ENCODE data around the gene PACS1. TPM values are rescaled to one million over a fixed set of nuclear protein-coding genes. Genes with fewer than 3 reads are reported as not detected.

Gene PACS1
- total RNA-seq, 4 donors from 2014 or later: 37.1 to 97.8 (median 54.3) TPM

DNA sequence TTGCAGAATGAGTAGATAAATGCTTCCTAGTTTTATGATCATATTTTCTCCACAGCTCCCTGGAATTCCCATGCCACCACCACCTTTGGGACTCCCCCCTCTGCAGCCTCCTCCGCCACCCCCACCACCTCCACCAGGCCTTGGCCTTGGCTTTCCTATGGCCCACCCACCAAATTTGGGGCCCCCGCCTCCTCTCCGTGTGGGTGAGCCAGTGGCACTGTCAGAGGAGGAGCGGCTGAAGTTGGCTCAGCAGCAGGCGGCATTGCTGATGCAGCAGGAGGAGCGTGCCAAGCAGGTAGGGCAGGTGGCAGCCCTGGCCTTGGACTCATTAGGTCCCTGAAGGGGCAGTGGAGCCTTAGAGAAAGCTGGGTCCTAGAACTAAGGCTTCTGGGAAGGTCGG lies 15.1 kb upstream of the PACS1 start:
- no peak overlapping the region for H3K4me3 ChIP-seq
- no peak overlapping the region for H3K27ac ChIP-seq (replicated peaks in 1 of 4)
- intact Hi-C loops (cut with DNase I): no loop called here
- 96% methylated on average over 7 of the region's 7 CpGs for WGBS
- H3K27me3 ChIP-seq: no peaks in the 10 kb centered on the region
- H3K4me1 ChIP-seq: peaks cover 19 to 38% (median 29%) of the 10 kb centered on the region in 4 donors
- TF ChIP-seq POLR2A (IDR thresholded peaks at IDR 0.05; ENCODE audit: low read depth) (no peak), EP300 (IDR thresholded peaks at IDR 0.05) (no peak), POLR2AphosphoS5 (IDR thresholded peaks at IDR 0.05) (no peak)
- TF ChIP-seq, protein P1, sequence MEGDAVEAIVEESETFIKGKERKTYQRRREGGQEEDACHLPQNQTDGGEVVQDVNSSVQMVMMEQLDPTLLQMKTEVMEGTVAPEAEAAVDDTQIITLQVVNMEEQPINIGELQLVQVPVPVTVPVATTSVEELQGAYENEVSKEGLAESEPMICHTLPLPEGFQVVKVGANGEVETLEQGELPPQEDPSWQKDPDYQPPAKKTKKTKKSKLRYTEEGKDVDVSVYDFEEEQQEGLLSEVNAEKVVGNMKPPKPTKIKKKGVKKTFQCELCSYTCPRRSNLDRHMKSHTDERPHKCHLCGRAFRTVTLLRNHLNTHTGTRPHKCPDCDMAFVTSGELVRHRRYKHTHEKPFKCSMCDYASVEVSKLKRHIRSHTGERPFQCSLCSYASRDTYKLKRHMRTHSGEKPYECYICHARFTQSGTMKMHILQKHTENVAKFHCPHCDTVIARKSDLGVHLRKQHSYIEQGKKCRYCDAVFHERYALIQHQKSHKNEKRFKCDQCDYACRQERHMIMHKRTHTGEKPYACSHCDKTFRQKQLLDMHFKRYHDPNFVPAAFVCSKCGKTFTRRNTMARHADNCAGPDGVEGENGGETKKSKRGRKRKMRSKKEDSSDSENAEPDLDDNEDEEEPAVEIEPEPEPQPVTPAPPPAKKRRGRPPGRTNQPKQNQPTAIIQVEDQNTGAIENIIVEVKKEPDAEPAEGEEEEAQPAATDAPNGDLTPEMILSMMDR (IDR thresholded peaks at IDR 0.05): no peak
- H3K36me3 ChIP-seq: peaks cover 57 to 67% (median 61%) of the 10 kb centered on the region in 4 donors
- no peak for DNase-seq (ENCODE audit: extremely low spot score)
- H3K9me3 ChIP-seq: no peaks in the 10 kb centered on the region

DNA sequence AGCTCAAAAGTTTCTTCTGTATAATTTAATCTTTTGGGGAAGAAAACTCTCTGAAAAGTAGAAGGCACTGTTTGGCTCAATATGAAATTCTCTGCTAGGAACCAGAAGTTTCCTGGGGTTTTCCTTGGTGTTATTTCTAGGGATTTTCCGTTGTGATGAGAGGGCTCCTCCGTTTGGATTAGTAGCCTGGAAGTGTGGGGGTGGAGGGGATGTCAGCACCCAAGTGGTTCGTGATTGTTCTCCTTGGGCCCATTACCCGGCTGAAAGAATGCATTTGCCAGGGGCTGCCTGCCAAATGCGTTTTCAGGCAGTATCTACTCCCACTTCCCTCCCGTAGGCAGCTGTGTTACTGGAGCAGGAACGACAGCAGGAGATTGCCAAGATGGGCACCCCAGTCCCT lies 13.6 kb upstream of the PACS1 start:
- intact Hi-C loops (cut with DNase I): no loop called here
- Histone ChIP-seq H3K27me3 (no peaks in the 10 kb centered on the region), H3K27ac (replicated peaks in 1 of 4) (no peak overlapping the region), H3K36me3 (peaks cover 71 to 81% (median 76%) of the 10 kb centered on the region in 4 donors), H3K4me1 (peaks cover 13 to 29% (median 22%) of the 10 kb centered on the region in 4 donors), H3K4me3 (no peak overlapping the region), H3K9me3 (no peaks in the 10 kb centered on the region)
- DNase-seq (ENCODE audit: extremely low spot score): no peak
- TF ChIP-seq EP300 (IDR thresholded peaks at IDR 0.05) (no peak), POLR2A (IDR thresholded peaks at IDR 0.05; ENCODE audit: low read depth) (no peak), POLR2AphosphoS5 (IDR thresholded peaks at IDR 0.05) (no peak)
- TF ChIP-seq, protein P1 (IDR thresholded peaks at IDR 0.05): no peak
- WGBS: 59% methylated on average over 7 of the region's 7 CpGs

DNA sequence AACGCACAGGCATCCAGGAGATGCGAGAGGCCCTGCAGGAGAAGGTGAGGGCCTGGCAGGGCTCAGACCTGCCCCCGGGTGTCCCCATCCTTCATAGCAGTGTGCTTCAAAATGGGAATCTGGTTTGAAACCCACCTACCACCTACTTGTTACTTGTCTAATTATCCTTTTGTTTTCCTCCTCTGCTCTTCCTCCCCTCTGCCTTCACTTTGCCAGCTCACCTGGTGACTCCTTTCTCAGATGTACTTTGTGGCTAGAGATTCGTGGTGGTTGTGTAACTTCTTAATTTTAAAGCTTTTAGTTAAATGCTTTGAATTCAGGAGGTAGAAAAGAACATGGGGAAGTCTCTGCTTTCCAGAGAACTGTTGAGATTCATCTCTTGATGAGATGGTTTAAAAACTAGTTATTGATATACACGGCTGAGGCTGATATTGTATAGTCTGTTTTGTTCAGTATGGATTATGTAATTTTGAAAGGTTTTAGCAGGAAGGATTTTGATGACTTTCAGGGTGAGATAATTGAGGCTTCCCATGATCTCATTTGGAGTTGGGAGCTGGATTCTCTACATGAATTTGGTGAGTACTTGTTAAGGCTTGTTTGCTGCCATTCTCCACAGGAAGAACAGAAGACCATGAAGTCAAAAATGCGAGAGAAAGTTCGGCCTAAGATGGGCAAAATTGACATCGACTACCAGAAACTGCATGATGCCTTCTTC lies 9.9 kb upstream of the PACS1 start:
- WGBS: 71% methylated on average over 8 of the region's 8 CpGs
- DNase-seq (ENCODE audit: extremely low spot score): no peak
- H3K9me3 ChIP-seq: no peaks in the 10 kb centered on the region
- TF ChIP-seq EP300 (IDR thresholded peaks at IDR 0.05) (no peak), POLR2A (IDR thresholded peaks at IDR 0.05; ENCODE audit: low read depth) (no peak), POLR2AphosphoS5 (IDR thresholded peaks at IDR 0.05) (no peak)
- TF ChIP-seq, protein P1 (IDR thresholded peaks at IDR 0.05): no peak
- H3K4me3 ChIP-seq: no peak overlapping the region
- H3K27me3 ChIP-seq: no peaks in the 10 kb centered on the region
- intact Hi-C loops (cut with DNase I): no loop called here
- no peak overlapping the region for H3K27ac ChIP-seq (replicated peaks in 1 of 4)
- peaks cover 0 to 1% (median under 1%) of the 10 kb centered on the region in 4 donors for H3K4me1 ChIP-seq
- peaks cover 95 to 100% (median 99%) of the 10 kb centered on the region in 4 donors for H3K36me3 ChIP-seq

DNA sequence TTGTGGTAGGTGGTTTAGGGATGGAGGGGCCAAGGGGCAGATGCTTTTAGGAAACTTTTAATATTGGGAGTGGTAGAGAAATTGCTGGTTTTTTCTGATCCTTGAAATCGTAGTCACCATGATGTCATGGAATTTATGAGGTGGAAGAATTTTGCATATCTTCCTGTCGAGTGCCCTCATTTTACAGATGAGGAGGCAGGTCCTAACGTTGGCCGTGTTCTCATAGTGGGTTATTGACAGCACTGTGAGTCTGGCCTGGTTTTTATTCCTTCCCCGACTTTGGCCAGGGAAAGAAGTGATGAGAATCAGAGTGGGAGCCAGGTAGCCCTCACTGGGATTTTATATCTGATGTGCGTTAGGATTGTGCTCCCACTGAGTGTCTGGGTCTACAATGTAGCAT lies 8.8 kb upstream of the PACS1 start:
- 80% methylated on average over 6 of the region's 6 CpGs for WGBS
- H3K4me1 ChIP-seq: no peaks in the 10 kb centered on the region
- no peak for DNase-seq (ENCODE audit: extremely low spot score)
- H3K27me3 ChIP-seq: no peaks in the 10 kb centered on the region
- H3K4me3 ChIP-seq: no peak overlapping the region
- TF ChIP-seq EP300 (IDR thresholded peaks at IDR 0.05) (no peak), POLR2A (IDR thresholded peaks at IDR 0.05; ENCODE audit: low read depth) (no peak), POLR2AphosphoS5 (IDR thresholded peaks at IDR 0.05) (no peak)
- TF ChIP-seq, protein P1 (IDR thresholded peaks at IDR 0.05): no peak
- peaks cover 95 to 100% (median 98%) of the 10 kb centered on the region in 4 donors for H3K36me3 ChIP-seq
- intact Hi-C loops (cut with DNase I): no loop called here
- no peak overlapping the region for H3K27ac ChIP-seq (replicated peaks in 1 of 4)
- no peaks in the 10 kb centered on the region for H3K9me3 ChIP-seq
